NCI-H82 treated with DMSO at 0.1 percent for 48 hours (cell line): Measurements from ENCODE around the gene ASPM.
"Not testable (repeated sequence)": the region's sequence is repeated elsewhere in the genome, so short reads cannot be mapped to it uniquely, and the experiment has no call there.

Source experiments
- DNase-seq: peaks from one replicate; lab custom pipeline; 2025; ENCODE audit not compliant: unreplicated experiment; lab: John Stamatoyannopoulos, UW

Gene ASPM

GRCh38 chr1:197081117-197081753 lies 65.2 kb downstream of the ASPM start:
- no peak for DNase-seq

GRCh38 chr1:197080323-197080722 lies 66.1 kb downstream of the ASPM start:
- DNase-seq = no peak

- no peak for DNase-seq
Observed at GRCh38 chr1:197076585-197076984, 69.9 kb downstream of the ASPM start.

- DNase-seq = no peak
Observed at GRCh38 chr1:197073978-197074377, 72.5 kb downstream of the ASPM start.

GRCh38 chr1:197067457-197067818 lies 79.0 kb downstream of the ASPM start:
- DNase-seq = no peak

- DNase-seq = no peak
Observed at GRCh38 chr1:197066719-197067456, 79.6 kb downstream of the ASPM start, which contains the start of gene F13B. Gene F13B, minus strand, starts transcription at chr1:197067260. Its CDS starts 37 bp downstream, at chr1:197067223.

- DNase-seq = no peak
Observed at GRCh38 chr1:197066277-197066676, 80.2 kb downstream of the ASPM start.

GRCh38 chr1:197065559-197065958 lies 80.9 kb downstream of the ASPM start:
- no peak for DNase-seq

GRCh38 chr1:197063212-197063611 lies 83.3 kb downstream of the ASPM start:
- DNase-seq = no peak

- no peak for DNase-seq
Observed at GRCh38 chr1:197062692-197063091, 83.8 kb downstream of the ASPM start.

- no peak for DNase-seq
Observed at GRCh38 chr1:197049100-197049499, 97.4 kb downstream of the ASPM start.

GRCh38 chr1:197042676-197043341 lies 103.7 kb downstream of the ASPM start:
- DNase-seq = no peak

GRCh38 chr1:197041486-197042353 lies 104.7 kb downstream of the ASPM start:
- no peak for DNase-seq

GRCh38 chr1:197036861-197037260 lies 109.6 kb downstream of the ASPM start:
- DNase-seq = no peak

GRCh38 chr1:197034631-197035339 lies 111.7 kb downstream of the ASPM start:
- DNase-seq = not testable (repeated sequence)
